T1000 (cell line): ENCODE data around the gene PPFIBP2.
A peak's percentile ranks its signal among the peaks of the same experiment; 100 is the strongest.

ENCODE experiments used
- DNase-seq: peaks from one replicate; lab custom pipeline; 2025; ENCODE audit warnings: mixed read lengths; lab: John Stamatoyannopoulos, UW

PPFIBP2 gene

GRCh38 chr11:7578276-7578955 lies 64.6 kb downstream of the PPFIBP2 start:
- DNase-seq = no peak

DNA sequence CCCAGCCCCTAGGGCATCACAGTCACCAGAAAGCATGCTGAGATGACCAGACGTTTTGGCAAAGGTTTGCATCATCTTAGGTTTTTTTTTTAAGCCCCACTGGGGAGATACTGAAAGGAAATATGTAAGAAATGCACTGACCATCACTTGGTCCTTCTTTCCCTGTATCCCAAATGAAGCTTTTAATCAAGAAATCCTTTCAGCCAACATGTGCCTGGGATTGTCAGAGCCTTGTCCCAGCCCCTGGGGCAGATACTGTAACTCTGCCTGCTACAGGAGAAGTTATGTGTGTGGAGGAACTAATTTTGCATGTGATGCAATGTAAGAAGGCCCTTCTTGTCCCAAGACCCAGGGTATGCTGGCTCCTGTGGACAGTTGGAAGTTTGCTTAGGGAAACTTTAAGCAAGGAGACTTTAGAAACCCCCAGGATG lies 65.6 kb downstream of the PPFIBP2 start:
- DNase-seq = no peak

DNA sequence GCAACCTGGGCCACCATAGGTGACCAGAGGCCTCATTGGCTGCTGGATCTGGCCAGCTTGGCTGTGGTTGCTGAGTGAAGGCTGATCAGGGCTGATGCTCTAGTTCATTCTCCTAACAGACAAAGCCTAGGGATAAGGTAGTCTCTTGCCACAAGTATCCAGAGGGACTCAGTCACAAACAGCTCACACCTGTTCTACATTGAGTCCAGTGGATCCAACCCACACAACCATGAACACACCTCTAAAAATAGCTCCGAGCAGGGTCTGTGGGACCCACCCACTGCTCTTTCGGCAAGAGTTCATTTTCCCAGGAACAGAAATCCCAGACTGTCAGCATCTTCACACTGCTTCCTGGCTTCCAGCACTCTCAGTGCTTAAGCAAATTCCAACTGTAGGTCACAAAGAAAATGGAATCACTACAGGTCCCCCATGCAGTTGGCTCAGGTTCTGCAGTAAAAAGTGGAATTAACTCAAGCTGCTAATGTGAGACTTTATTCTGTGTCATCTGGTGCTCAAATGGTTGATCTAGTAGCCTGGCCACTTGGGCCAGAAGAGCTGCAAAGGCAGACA lies 67.3 kb downstream of the PPFIBP2 start:
- DNase-seq = no peak

DNA sequence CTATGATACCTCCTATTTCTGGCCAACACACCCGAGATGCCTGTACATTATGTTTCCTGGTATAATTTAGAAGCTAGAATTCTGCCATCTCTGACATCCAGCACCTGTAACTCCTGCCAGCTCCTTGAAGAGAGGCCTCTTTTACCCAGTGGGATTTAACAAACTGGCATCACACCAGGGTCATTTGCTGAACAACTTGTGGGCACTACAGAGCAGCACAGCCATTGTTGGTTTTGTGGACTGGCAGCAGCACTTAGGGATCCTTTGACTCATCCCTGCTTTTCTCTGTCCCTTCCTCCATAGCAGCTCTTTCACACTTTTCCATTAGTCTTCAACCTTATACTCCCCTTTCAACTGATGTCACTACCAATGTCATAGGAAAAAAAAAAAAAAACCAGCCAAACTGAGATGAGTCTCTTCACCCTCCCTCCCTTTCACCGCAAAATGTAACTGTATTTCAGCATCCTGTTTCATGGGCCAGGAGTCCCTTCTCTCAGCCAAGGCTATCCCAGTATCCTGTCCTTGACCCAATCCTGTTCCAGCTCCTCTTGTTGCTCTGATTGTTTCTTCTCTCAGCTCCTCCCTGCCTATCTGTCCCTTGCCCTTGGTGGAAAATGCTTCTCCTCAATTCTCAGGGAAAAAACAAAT lies 68.7 kb downstream of the PPFIBP2 start:
- no peak for DNase-seq

GRCh38 chr11:7583248-7583647 lies 69.4 kb downstream of the PPFIBP2 start:
- DNase-seq = no peak

GRCh38 chr11:7584910-7585309 lies 71.1 kb downstream of the PPFIBP2 start:
- DNase-seq = no peak

DNA sequence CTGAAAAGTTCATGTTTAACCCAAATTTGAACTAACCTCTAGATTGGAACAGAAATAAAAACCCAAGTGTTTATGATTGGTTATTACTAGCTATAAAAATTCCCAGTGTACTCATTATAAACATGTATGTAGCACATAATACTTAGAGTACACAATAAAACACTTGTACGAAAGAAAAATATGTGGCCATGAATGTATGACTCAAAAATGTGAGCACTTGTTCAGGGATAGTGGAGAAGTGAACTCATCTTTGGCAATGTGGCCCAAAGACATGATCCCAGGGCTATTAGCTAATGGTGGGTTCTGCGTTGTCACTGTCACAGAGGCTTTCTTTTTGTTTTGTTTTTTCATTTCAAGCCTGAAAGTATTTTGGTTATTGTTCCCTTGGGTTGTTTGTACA lies 72.0 kb downstream of the PPFIBP2 start:
- DNase-seq = no peak

- no peak for DNase-seq
Measured at GRCh38 chr11:7586376-7586775, 72.6 kb downstream of the PPFIBP2 start.

GRCh38 chr11:7587712-7588111 lies 73.9 kb downstream of the PPFIBP2 start:
- DNase-seq = no peak

- no peak for DNase-seq
Measured at GRCh38 chr11:7589861-7590260, 76.1 kb downstream of the PPFIBP2 start.

- DNase-seq = no peak
Measured at GRCh38 chr11:7590529-7590928, 76.7 kb downstream of the PPFIBP2 start.

DNA sequence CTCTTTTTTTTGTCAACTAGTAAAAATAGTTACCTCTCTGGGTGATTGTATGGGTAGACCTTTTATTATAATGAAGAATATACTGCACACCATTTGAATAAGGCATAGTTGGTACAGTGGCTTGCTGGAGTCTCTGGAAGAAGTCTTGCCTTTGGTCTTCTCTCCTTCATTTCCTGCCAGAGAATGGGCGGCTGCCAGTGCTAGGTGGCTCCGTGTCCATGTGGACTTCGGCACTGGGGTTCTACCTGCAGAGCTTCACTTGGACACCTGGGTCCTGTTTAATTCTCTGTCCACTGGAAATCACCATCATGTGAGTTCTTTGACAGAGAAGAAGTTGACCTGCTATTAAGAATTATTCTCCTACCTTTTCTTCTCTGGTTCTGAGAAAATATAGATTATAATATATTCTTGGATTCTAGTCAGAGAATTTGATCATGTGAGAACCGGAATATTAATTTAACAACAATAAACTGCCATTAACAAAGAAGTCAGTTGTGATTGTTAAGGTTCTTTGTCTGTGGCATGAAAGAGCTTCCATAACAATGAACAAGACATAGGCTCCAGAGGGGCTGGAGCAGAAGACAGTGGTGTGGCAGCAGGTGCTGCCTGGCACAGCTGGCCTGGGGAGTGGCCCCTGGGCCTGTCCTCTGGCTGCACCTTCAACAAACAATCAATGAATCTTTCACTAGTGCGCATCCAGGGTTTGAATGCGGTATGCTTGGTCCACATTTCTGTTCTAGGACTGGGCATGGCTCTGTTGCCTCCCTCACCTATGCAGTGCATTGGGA lies 77.5 kb downstream of the PPFIBP2 start:
- DNase-seq = no peak

GRCh38 chr11:7591987-7592386 lies 78.2 kb downstream of the PPFIBP2 start:
- no peak for DNase-seq

DNA sequence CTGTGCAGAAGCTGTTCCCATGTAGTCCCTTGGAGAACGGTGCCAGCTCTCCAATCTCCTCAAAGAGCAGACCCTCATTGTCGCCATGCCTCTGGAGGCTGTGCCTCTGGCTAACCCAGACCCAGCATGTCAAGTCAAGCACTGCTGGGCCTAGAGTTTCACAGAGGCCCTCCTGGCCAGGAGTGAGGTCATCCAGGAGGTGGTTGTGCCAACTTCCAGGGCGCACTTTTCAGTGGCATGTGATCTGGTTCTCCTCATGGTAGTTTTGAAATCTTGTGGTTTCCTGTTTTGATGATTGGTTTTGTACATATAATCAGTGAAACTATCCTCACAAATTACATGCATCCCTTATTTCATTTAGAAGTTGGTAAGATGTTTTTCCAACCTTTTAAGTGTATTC lies 78.9 kb downstream of the PPFIBP2 start:
- no peak for DNase-seq

GRCh38 chr11:7593481-7593880 lies 79.7 kb downstream of the PPFIBP2 start:
- DNase-seq = no peak

- no peak for DNase-seq
Measured at GRCh38 chr11:7595016-7595866, 81.4 kb downstream of the PPFIBP2 start.

GRCh38 chr11:7595951-7596350 lies 82.2 kb downstream of the PPFIBP2 start:
- no peak for DNase-seq

DNA sequence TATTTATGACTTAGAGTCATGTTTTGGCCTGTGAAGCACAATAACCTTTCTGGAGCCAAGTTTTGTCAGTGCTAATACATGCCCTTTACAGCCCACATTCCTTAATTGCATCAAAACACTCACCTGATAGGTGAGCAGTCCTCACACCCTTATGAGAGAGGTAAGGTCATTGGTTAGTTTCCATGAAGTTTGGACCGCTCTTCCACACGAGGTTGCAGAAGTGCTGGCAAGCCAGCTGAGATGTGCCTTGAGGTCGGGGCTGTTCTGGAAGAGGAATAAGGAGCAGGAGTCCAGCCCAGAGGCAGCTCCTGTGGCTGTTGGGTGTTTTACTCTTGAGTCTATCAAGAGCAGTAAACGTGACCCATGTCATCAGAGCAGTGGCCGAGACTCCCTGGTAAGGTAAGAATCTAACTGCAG lies 83.2 kb downstream of the PPFIBP2 start:
- no peak for DNase-seq

GRCh38 chr11:7597620-7598019 lies 83.8 kb downstream of the PPFIBP2 start:
- no peak for DNase-seq

DNA sequence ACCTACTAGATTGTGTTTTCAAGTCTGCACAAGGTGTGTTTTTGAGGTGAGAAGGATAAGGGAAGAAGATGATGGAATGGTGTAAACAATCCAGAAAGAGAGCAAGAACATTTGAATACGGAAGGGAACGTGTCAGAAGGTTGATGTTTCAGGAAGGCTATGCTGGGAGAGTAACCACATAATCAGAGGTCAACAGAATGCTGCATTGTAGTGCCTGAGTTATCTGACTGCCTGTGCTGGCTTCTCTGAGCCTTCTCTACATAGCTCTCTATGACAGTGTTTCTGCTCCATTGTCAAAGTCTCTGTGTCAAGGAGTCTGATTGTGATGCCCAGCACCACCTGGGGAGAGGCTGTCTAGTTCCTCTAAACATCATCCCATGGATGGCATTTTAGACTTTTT lies 85.4 kb downstream of the PPFIBP2 start:
- DNase-seq = no peak

DNA sequence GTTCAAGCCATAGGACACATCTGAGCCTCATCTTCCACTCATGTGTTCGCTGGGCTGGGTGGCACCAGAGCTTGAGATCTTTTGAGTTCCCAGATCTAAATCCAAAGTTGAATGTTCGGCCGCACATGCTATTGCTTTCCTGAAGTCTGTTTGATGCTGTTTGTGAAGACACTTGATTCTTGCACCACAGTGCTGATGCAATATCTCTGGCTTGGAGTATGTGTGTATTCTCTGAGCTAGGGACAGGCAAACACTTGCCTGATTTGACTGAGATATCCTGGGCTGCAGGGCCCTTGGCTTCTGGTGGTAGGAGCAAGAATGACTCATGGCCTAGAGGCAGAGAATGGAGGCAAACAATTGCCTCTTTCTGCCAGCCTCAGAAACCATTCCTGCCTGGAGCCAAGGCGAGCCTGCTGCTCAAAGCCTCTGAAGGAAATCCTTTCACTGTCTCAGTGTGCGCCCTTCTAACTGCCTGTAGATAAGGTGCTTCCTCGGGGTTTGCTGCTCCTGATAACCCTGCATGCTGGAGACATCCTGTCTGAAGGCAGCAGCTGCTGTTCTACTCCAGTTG lies 86.5 kb downstream of the PPFIBP2 start:
- DNase-seq = peak; percentile 32
